T-helper 22 cell (primary cell): ENCODE data around the gene LOXHD1.

Experiments used
- DNase-seq: peaks from one replicate; pipeline ENCODE4 v3.0.0-alpha.2; 2020; ENCODE audit warnings: low read depth

Gene LOXHD1

GRCh38 chr18:46448347-46448746 is 208.7 kb downstream of the LOXHD1 start:
- DNase-seq: no peak

DNA sequence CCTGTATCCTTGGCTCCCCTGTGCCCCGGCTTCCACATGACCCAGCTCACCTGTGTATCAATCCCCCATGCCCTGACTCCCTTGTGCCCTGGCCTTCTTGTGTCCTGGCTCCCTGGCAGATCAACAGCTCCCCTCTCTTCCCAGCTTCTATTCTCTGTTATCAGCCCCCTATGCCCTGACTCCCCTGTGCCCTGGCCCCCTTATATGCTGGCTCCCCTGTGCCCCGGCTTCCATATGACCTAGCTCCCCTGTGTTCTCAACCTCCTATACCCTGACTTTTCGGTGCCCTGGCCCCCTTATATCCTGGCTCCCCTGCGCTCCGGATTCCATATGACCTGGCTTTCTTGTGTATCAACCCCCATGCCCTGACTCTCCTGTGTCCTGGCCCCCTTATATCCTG is 209.2 kb downstream of the LOXHD1 start:
- no peak for DNase-seq

- DNase-seq: no peak
Observed at GRCh38 chr18:46447323-46447722, 209.7 kb downstream of the LOXHD1 start.

GRCh38 chr18:46445522-46446313 is 211.3 kb downstream of the LOXHD1 start:
- no peak for DNase-seq

DNA sequence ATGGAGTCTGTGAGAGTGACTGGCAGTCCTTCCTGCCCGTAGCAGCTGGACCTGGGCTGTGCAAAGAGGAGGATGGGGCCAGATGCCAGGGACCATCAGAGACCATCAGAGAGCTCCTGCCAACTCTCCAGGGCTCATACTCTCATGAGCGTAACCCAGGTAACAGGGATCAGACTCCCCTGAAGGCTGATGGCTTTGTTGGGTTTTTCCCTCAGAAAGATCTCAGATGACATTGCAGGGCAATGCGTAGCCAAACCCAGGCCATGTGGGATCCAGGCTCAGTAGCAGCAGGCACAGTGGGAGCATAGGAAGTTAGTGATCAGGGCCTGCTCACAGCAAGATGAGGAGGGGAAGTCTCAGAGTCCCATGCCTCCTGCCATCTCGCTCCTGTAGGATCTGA is 218.0 kb downstream of the LOXHD1 start:
- DNase-seq: no peak

DNA sequence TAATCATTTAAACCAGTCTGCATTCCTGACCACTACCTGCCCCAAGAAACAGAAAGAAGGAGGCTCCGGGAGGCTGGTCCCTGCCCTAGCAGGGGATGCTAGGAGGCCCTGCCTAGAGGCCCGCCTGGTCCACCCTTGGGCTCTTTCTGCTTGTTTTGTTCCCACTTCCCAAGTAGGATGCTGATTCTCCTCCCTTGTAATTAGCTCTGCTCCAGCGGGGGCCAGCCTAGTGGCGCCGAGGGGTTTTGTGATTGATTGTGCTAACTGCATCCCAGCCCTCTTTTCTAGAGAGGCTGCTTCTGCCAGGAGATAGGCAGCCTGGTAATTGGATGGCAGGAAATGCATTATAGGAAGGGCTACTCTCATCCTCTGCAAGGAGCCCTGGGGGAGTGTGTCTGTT is 220.0 kb downstream of the LOXHD1 start:
- no peak for DNase-seq

DNA sequence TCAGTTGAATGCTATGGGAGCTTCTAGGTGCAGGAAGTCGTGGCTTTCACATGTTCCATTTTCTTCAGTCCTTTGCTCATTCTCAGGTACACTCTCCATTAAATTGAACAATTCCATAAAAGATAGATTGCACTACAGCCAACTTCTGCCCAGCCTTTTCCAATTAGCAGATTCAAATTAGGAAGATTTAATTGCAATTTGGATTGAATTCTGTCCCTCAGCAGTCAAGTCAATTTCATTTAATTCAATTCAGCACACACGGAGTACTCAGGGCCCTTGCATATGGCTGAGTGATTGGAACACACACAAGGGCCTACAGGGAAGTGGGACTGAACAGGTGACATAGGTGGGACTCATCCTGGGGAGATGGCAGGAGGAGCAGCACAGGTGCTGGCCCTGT is 220.4 kb downstream of the LOXHD1 start:
- DNase-seq: no peak

- DNase-seq: no peak
Observed at GRCh38 chr18:46435031-46435430, 222.0 kb downstream of the LOXHD1 start.

DNA sequence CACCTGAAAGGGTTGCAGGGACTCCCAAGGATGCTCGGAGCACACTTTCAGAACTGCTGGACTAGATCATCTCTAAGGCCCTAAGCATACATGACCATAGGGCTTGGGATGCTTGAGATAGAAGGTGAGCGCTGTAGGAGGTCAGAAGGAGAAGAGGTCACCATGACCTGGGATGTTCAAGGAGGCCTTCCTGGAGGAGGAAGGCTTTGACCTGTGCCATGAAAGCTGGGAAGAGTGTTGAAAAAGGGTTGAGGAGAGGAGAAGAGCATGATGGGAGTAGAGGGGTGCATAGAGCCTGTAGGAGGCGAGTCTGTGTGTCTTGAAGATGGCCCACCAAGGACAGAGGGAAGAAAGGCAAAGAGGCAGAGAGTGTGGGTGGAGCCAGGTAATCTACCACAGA is 222.4 kb downstream of the LOXHD1 start:
- no peak for DNase-seq

DNA sequence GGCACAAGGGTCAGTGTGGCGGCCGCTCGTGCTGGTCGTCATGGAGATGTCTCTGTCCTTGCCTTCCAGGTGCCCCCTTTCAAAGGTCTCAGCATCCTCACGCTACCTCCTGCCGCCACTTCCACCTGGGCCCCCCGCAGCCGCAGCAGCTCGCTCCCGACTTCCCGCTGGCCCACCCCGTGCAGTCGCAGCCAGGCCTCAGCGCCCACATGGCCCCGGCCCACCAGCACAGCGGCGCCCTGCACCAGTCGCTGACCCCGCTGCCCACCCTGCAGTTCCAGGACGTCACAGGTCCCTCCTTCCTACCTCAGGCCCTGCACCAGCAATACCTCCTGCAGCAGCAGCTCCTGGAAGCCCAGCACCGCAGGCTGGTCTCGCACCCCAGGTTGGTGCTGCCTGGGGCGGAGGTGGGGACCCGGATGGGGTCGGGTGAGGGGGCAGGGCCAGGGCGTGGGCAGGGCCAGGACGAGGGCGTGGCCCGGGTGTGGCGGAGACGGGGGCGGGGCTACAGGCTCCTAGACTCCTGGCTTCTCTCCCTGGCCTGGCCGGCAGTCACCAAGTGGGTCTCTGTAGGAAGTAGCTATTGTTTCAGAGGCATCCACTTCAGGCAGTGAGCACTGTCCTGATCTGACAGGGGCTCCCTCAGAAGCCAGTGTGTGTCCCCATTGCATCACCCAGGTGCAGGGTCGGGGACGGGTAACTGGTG is 223.7 kb downstream of the LOXHD1 start:
- DNase-seq: no peak

GRCh38 chr18:46431522-46432171 is 225.4 kb downstream of the LOXHD1 start:
- DNase-seq: no peak

GRCh38 chr18:46429649-46430224 is 227.3 kb downstream of the LOXHD1 start:
- no peak for DNase-seq

- no peak for DNase-seq
Observed at GRCh38 chr18:46429130-46429529, 227.9 kb downstream of the LOXHD1 start.

DNA sequence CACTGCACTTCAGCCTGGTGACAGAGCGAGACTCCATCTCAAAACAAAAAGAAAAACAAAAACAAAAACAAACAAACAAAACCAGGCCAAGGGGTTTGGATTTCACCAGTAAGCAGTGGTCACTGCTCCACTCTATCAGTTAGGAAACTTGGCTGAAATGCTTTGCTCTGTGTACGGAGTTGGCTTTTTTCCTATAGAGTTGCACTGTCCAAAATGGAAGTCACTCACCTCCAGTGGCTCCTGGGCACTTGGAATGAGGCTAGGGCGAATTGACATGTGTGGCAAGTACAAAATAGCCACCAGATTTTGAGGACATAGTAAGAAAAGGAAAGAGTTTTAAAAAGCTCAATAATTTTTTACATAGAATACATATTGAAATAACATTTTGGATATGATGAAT is 228.7 kb downstream of the LOXHD1 start:
- no peak for DNase-seq

- no peak for DNase-seq
Observed at GRCh38 chr18:46427216-46427995, 229.6 kb downstream of the LOXHD1 start.
